Osteocyte (in vitro differentiated cells): ENCODE data around the gene ZSCAN20. TPM values are rescaled to one million over a fixed set of nuclear protein-coding genes. Genes with fewer than 3 reads are reported as not detected.

ENCODE experiments used
- DNase-seq: peaks from one replicate; pipeline ENCODE4 v3.0.0; 2021; ENCODE audit warnings: mixed read lengths; ENCODE audit not compliant: unreplicated experiment; ENCODE audit errors: extremely low spot score
- H3K27ac Mint-ChIP-seq: one replicate; pipeline ENCODE4 v1.8.0; 2021; ENCODE audit warnings: mild to moderate bottlenecking, mixed read lengths; ENCODE audit not compliant: unreplicated experiment
- H3K27me3 Mint-ChIP-seq: one replicate; pipeline ENCODE4 v1.8.0; 2021; ENCODE audit warnings: mixed read lengths; ENCODE audit not compliant: unreplicated experiment
- H3K36me3 Mint-ChIP-seq: one replicate; pipeline ENCODE4 v1.8.0; 2021; ENCODE audit warnings: mixed read lengths; ENCODE audit not compliant: unreplicated experiment
- H3K4me1 Mint-ChIP-seq: one replicate; pipeline ENCODE4 v1.8.0; 2021; ENCODE audit warnings: mixed read lengths; ENCODE audit not compliant: unreplicated experiment
- H3K4me3 Mint-ChIP-seq: one replicate; pipeline ENCODE4 v1.8.0; 2021; ENCODE audit warnings: mild to moderate bottlenecking, moderate library complexity, mixed read lengths; ENCODE audit not compliant: unreplicated experiment
- H3K9me3 Mint-ChIP-seq: one replicate; pipeline ENCODE4 v1.8.0; 2021; ENCODE audit warnings: mixed read lengths; ENCODE audit not compliant: unreplicated experiment
- total RNA-seq: library from RNA; stranded (reverse); gene quantifications from 2 replicates; pipeline ENCODE4 v1.2.1, GENCODE V29; 2021
- TF ChIP-seq, protein P1 (sequence below): fragments of 200-600 bp; sonication (generic); IDR thresholded peaks from 2 replicates; pipeline ENCODE4 v1.5.0; 2021; ENCODE audit warnings: antibody characterized with exemption, mild to moderate bottlenecking, moderate library complexity

The ZSCAN20 gene
- total RNA-seq, 1 donor from 2014 or later, result 7.3 TPM

DNA sequence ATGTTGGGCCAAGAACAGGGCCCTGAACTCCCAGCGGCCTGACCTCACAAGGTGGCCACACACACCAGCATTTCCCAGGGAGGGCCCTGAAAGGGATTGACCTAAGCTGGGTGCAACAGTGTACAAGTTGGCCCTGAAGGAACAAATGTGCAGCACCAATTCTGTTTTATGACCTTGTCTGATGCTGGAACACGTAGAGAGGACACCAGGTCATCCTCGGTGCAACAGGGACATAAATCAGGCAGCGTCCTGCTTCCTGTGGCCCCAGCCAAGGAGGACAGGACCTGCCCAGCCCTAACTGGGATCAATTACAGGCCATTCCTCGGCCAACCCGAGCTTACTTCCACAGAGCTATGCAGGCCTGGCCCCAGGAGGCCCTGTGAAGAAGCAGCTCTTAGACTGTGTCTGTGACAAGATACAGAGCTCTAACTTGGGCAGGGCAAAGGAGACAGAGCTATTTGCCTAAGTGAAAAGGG, 28.7 kb upstream of the ZSCAN20 start:
- TF ChIP-seq, protein P1, sequence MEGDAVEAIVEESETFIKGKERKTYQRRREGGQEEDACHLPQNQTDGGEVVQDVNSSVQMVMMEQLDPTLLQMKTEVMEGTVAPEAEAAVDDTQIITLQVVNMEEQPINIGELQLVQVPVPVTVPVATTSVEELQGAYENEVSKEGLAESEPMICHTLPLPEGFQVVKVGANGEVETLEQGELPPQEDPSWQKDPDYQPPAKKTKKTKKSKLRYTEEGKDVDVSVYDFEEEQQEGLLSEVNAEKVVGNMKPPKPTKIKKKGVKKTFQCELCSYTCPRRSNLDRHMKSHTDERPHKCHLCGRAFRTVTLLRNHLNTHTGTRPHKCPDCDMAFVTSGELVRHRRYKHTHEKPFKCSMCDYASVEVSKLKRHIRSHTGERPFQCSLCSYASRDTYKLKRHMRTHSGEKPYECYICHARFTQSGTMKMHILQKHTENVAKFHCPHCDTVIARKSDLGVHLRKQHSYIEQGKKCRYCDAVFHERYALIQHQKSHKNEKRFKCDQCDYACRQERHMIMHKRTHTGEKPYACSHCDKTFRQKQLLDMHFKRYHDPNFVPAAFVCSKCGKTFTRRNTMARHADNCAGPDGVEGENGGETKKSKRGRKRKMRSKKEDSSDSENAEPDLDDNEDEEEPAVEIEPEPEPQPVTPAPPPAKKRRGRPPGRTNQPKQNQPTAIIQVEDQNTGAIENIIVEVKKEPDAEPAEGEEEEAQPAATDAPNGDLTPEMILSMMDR, result no peak
- no peaks in the 10 kb centered on the region for H3K36me3 Mint-ChIP-seq
- no peak for DNase-seq
- peaks cover 6% of the 10 kb centered on the region for H3K4me1 Mint-ChIP-seq
- H3K4me3 Mint-ChIP-seq, result no peak overlapping the region
- H3K27ac Mint-ChIP-seq, result no peak overlapping the region
- no peaks in the 10 kb centered on the region for H3K9me3 Mint-ChIP-seq
- no peaks in the 10 kb centered on the region for H3K27me3 Mint-ChIP-seq

DNA sequence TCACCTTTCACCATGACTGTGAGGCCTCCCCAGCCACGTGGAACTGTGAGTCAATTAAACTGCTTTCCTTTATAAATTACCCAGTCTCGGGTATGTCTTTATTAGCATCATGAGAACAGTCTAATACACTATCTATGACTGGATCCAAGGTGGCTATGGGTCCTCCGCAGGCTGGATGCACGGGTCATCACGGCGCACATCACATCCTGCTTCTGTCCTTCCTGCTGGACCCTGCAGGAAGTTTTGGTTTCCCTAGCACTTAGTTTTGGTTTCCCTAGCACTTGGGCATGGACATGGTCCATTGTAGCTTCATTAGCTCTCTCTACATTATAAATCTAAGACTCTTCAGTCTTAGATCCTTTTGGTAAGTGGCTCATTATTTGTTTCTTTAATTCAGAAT, 27.3 kb upstream of the ZSCAN20 start:
- Mint-ChIP-seq H3K27ac (no peak overlapping the region), H3K36me3 (no peaks in the 10 kb centered on the region), H3K4me1 (peaks cover 6% of the 10 kb centered on the region), H3K27me3 (no peaks in the 10 kb centered on the region), H3K4me3 (no peak overlapping the region), H3K9me3 (no peaks in the 10 kb centered on the region)
- no peak for DNase-seq
- TF ChIP-seq, protein P1, result no peak

DNA sequence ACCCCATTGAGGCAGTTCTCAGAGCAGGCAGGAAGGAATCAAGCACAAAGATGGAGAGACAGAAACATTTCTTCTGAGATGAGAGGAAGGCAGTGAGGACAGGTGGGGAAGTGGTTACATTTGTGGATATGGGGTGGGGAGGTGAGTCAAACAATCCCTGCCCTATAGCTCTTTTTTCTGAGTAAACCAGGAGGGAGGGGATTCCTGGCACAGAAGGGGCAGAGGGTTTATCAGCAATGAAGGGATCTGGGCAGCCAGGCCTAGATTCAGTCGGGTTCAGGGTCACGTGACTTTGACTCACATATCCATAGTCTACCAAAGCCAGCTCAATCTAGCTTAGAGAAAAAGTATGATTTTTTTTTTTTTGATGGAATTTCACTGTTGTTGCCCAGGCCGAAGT, 25.9 kb upstream of the ZSCAN20 start:
- H3K27ac Mint-ChIP-seq, result no peak overlapping the region
- H3K27me3 Mint-ChIP-seq, result no peaks in the 10 kb centered on the region
- peaks cover 6% of the 10 kb centered on the region for H3K4me1 Mint-ChIP-seq
- TF ChIP-seq, protein P1, result no peak
- no peaks in the 10 kb centered on the region for H3K36me3 Mint-ChIP-seq
- DNase-seq, result no peak
- peaks cover 4% of the 10 kb centered on the region for H3K9me3 Mint-ChIP-seq
- H3K4me3 Mint-ChIP-seq, result no peak overlapping the region

DNA sequence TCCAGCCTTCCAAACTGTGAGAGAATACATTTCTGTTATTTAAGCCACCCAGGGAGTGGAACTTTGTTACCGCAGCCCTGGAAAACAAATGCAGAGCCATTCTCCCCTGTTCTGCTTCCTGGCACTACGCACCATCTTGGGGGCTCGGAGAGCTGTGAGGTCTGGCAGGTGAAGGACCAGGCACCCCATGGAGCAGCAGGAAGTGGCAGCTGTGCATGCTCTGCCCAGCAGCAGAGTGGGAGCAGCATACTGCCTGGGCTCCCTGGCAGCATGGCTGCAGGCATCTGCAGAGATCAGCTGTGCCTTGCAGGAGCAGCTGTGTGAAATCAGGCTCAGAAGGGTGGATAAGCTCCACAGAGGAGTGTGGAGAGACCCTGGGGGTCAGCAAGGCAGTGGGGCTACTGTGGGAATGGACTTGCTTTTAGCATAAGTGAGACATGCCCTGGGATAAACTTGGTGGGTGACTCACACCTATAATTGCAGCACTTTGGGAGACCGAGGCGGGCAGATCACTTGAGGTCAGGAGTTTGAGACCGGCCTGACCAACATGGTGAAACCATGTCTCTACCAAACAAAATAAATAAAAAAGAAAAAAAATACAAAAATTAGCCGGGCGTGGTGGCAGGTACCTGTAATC, 17.7 kb upstream of the ZSCAN20 start:
- DNase-seq, result no peak
- Mint-ChIP-seq H3K36me3 (peaks cover 2% of the 10 kb centered on the region), H3K9me3 (peaks cover 4% of the 10 kb centered on the region), H3K27me3 (no peaks in the 10 kb centered on the region), H3K4me1 (peaks cover 49% of the 10 kb centered on the region), H3K4me3 (no peak overlapping the region), H3K27ac (peak overlapping the region; percentile 67)
- TF ChIP-seq, protein P1, result no peak

DNA sequence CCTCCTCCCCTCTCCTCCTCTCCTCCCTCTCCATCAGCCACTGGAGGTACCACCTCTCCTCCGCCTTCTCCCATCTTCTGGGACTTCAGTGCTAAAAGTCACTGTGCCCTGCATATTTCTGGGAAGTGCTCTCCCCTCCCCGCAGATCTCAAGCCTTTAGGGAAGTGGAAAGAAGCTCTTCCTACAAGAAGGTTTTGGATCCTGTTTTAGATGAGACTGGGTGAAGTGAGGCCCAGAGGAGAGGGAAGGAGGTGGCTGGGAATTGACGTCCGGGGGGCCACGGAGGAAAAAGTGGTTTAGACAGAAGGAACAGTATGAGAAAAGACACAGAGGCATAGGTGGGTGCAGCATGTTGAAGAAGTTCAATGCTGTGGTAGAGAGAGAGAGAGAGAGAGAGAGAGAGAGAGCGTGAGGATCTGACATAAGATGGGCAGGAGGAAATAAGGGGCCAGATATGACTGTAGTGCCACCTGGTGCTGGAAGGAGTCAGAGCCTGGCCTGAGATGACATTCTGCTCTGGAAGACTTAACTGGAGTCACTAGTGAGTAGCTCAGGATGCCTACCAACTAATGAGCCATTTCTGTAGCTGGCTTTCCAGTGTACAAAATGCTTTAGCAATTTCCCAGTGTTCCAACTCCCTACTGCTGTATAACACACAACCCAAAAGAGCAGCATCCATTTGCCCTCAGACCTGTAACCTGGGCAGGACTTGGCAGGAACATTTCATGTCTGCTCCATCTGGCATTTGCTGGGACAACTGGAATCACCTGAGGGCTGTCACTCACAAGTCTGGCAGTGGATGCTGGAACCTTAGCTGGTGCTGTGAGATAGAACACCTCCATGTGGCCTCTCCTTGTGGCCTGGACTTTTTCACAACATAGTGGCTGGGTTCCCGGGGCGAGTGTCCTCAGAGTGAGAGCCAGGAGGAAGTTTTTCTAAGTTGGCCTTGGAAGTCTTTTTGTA, 16.6 kb upstream of the ZSCAN20 start:
- Mint-ChIP-seq H3K9me3 (peaks cover under 1% of the 10 kb centered on the region), H3K36me3 (peaks cover 2% of the 10 kb centered on the region), H3K4me3 (no peak overlapping the region), H3K27me3 (no peaks in the 10 kb centered on the region), H3K4me1 (peaks cover 59% of the 10 kb centered on the region), H3K27ac (peak overlapping the region; percentile 32)
- DNase-seq, result no peak
- TF ChIP-seq, protein P1, result peak; percentile 80
